Glutamatergic neuron (in vitro differentiated cells): Measurements from ENCODE around the gene KATNB1. TPM values are rescaled to one million over a fixed set of nuclear protein-coding genes. Genes with fewer than 3 reads are reported as not detected.
A peak's percentile ranks its signal among the peaks of the same experiment; 100 is the strongest.

Experiments
- DNase-seq: peaks from one replicate; pipeline ENCODE4 v3.0.0; 2022
- H3K27ac Mint-ChIP-seq: one replicate; pipeline ENCODE4 v1.8.0; 2020; ENCODE audit warnings: mild to moderate bottlenecking, mixed read lengths, inconsistent platforms; ENCODE audit not compliant: unreplicated experiment
- H3K27me3 Mint-ChIP-seq: one replicate; pipeline ENCODE4 v1.8.0; 2020; ENCODE audit warnings: mild to moderate bottlenecking, moderate library complexity, mixed read lengths, inconsistent platforms; ENCODE audit not compliant: unreplicated experiment
- H3K36me3 Mint-ChIP-seq: one replicate; pipeline ENCODE4 v1.8.0; 2020; ENCODE audit warnings: mild to moderate bottlenecking, mixed read lengths, inconsistent platforms; ENCODE audit not compliant: unreplicated experiment
- H3K4me1 Mint-ChIP-seq: one replicate; pipeline ENCODE4 v1.8.0; 2020; ENCODE audit warnings: mild to moderate bottlenecking, low read depth, mixed read lengths, inconsistent platforms; ENCODE audit not compliant: unreplicated experiment
- H3K4me3 Mint-ChIP-seq: one replicate; pipeline ENCODE4 v1.8.0; 2020; ENCODE audit warnings: mild to moderate bottlenecking, mixed read lengths, inconsistent platforms; ENCODE audit not compliant: unreplicated experiment
- H3K9me3 Mint-ChIP-seq: one replicate; pipeline ENCODE4 v1.8.0; 2020; ENCODE audit warnings: mild to moderate bottlenecking, moderate library complexity, mixed read lengths, inconsistent platforms; ENCODE audit not compliant: unreplicated experiment
- CTCF ChIP-seq: fragments of 200-600 bp; sonication (generic); IDR thresholded peaks from one replicate; pipeline ENCODE4 v1.5.0; 2021; ENCODE audit not compliant: partially characterized antibody, unreplicated experiment
- total RNA-seq: library from RNA; stranded (reverse); fragmentation: NEBNext Ultra II Directional; extraction: Animal tissue kit (Norgen Biotek cat#: 25700); gene quantifications from one replicate; pipeline ENCODE4 v1.2.1, GENCODE V29; 2021; ENCODE audit not compliant: unreplicated experiment

The KATNB1 gene
- total RNA-seq, 1 donor from 2014 or later, result 74.4 TPM

- DNase-seq, result no peak
- Mint-ChIP-seq H3K36me3 (peaks cover 10% of the 10 kb centered on the region), H3K4me1 (peaks cover 7% of the 10 kb centered on the region), H3K27ac (no peak overlapping the region), H3K4me3 (no peak overlapping the region), H3K9me3 (peaks cover 3% of the 10 kb centered on the region), H3K27me3 (peaks cover 9% of the 10 kb centered on the region)
- no peak for TF ChIP-seq CTCF
Measured at GRCh38 chr16:57706717-57707116, 28.9 kb upstream of the KATNB1 start.

DNA sequence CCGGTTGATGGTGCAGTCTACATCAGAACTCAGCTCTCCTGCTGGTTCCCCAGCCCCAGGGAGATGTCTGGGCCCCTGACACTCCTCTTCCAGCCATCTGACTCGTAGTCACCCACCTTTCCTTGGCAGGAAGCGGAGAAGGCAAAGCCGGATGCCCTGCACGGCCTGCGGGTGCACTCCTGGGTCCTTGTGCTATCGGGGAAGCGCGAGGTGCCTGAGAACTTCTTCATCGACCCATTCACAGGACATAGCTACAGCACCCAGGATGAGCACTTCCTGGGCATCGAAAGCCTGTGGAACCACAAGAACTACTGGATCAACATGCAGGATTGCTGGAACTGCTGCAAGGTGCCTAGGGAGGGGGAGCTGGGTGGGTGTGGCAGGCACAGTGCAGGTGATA lies 28.2 kb upstream of the KATNB1 start:
- Mint-ChIP-seq H3K4me3 (no peak overlapping the region), H3K36me3 (peaks cover 10% of the 10 kb centered on the region), H3K27me3 (peaks cover 9% of the 10 kb centered on the region), H3K27ac (no peak overlapping the region), H3K4me1 (peaks cover 7% of the 10 kb centered on the region), H3K9me3 (peaks cover 3% of the 10 kb centered on the region)
- no peak for DNase-seq
- no peak for TF ChIP-seq CTCF

- peaks cover 3% of the 10 kb centered on the region for H3K9me3 Mint-ChIP-seq
- no peak for TF ChIP-seq CTCF
- H3K27ac Mint-ChIP-seq, result no peak overlapping the region
- H3K4me1 Mint-ChIP-seq, result peaks cover 14% of the 10 kb centered on the region
- peaks cover 8% of the 10 kb centered on the region for H3K27me3 Mint-ChIP-seq
- DNase-seq, result no peak
- peaks cover 10% of the 10 kb centered on the region for H3K36me3 Mint-ChIP-seq
- no peak overlapping the region for H3K4me3 Mint-ChIP-seq
Measured at GRCh38 chr16:57708168-57708567, 27.4 kb upstream of the KATNB1 start.

GRCh38 chr16:57709663-57710062 lies 25.9 kb upstream of the KATNB1 start:
- no peak for DNase-seq
- Mint-ChIP-seq H3K9me3 (peaks cover 3% of the 10 kb centered on the region), H3K27me3 (peaks cover 7% of the 10 kb centered on the region), H3K27ac (no peak overlapping the region), H3K4me1 (peaks cover 18% of the 10 kb centered on the region), H3K4me3 (no peak overlapping the region), H3K36me3 (peaks cover 10% of the 10 kb centered on the region)
- no peak for TF ChIP-seq CTCF

GRCh38 chr16:57711346-57711745 lies 24.2 kb upstream of the KATNB1 start:
- no peak for DNase-seq
- H3K36me3 Mint-ChIP-seq, result peaks cover 10% of the 10 kb centered on the region
- H3K4me1 Mint-ChIP-seq, result peaks cover 18% of the 10 kb centered on the region
- no peak for TF ChIP-seq CTCF
- peaks cover 5% of the 10 kb centered on the region for H3K9me3 Mint-ChIP-seq
- H3K4me3 Mint-ChIP-seq, result peak overlapping the region; percentile 15
- H3K27me3 Mint-ChIP-seq, result peaks cover 7% of the 10 kb centered on the region
- peak overlapping the region; percentile 67 for H3K27ac Mint-ChIP-seq
